CD4-positive, alpha-beta T cell (primary cell): ENCODE data around the gene SPIN1. TPM values are rescaled to one million over a fixed set of nuclear protein-coding genes. Genes with fewer than 3 reads are reported as not detected.
"Not testable (repeated sequence)": the region's sequence is repeated elsewhere in the genome, so short reads cannot be mapped to it uniquely, and the experiment has no call there.

ENCODE experiments used
- ATAC-seq: fragments of 200-7000 bp; cut with Tn5 transposase; one replicate; pipeline ENCODE4 v1.10.0; 2022; ENCODE audit warnings: mild to moderate bottlenecking; ENCODE audit not compliant: poor library complexity
- CTCF ChIA-PET: fragments of 350-600 bp; sonication (Branson Sonifier 250); formaldehyde crosslinking; loops from one replicate; lab custom pipeline; 2021; ENCODE audit warnings: antibody characterized with exemption, inconsistent platforms; lab: Charles Lee
- POLR2A ChIA-PET: fragments of 350-600 bp; sonication (Branson Sonifier 250); formaldehyde crosslinking; loops from one replicate; lab custom pipeline; 2021; ENCODE audit warnings: antibody characterized with exemption, inconsistent platforms; lab: Charles Lee
- DNase-seq, 14 experiments: peaks; one replicate each; pipeline ENCODE4 v3.0.0-alpha.2; 2013 to 2020; ENCODE audit warnings: mixed read lengths in 2 of 14
- H3K27ac ChIP-seq, 2 donors: one replicate each; pipeline versions ENCODE4 v1.5.1 to v1.7.0; 2013; ENCODE audit warnings: low read length in 2 of 2, low read depth in 1 of 2, mild to moderate bottlenecking in 1 of 2
- H3K27me3 ChIP-seq, 2 experiments: 1 replicate in 1 of 2; 2 replicates in 1 of 2; pipeline versions ENCODE4 v1.6.1 to v1.7.0; 2013; ENCODE audit warnings: low read length in 2 of 2, control low read depth in 1 of 2, mild to moderate bottlenecking in 1 of 2, moderate library complexity in 1 of 2; ENCODE audit not compliant: insufficient read depth in 2 of 2, control insufficient read depth in 1 of 2
- H3K36me3 ChIP-seq: one replicate; pipeline ENCODE4 v1.6.1; 2013; ENCODE audit warnings: low read length, control low read depth; ENCODE audit not compliant: insufficient read depth
- H3K4me1 ChIP-seq: one replicate; pipeline ENCODE4 v1.6.1; 2013; ENCODE audit warnings: low read length, control low read depth; ENCODE audit not compliant: insufficient read depth
- H3K4me3 ChIP-seq: one replicate; pipeline ENCODE4 v1.5.1; 2013; ENCODE audit warnings: mild to moderate bottlenecking, low read length, moderate library complexity
- H3K9me3 ChIP-seq, 2 experiments: 1 replicate in 1 of 2; 2 replicates in 1 of 2; pipeline versions ENCODE4 v1.6.1 to v1.7.0; 2013; ENCODE audit warnings: low read length in 2 of 2, mild to moderate bottlenecking in 2 of 2, control low read depth in 1 of 2, moderate library complexity in 1 of 2; ENCODE audit not compliant: control insufficient read depth in 1 of 2, insufficient read depth in 1 of 2
- H3K27ac Mint-ChIP-seq: one replicate; pipeline ENCODE4 v1.8.0; 2020; ENCODE audit warnings: mixed read lengths
- H3K27me3 Mint-ChIP-seq: one replicate; pipeline ENCODE4 v1.8.0; 2021; ENCODE audit warnings: mixed read lengths
- H3K36me3 Mint-ChIP-seq: one replicate; pipeline ENCODE4 v1.8.0; 2021; ENCODE audit warnings: low read depth, mixed read lengths
- H3K4me1 Mint-ChIP-seq: one replicate; pipeline ENCODE4 v1.8.0; 2021; ENCODE audit warnings: low read depth, mixed read lengths
- H3K4me3 Mint-ChIP-seq: one replicate; pipeline ENCODE4 v1.8.0; 2020; ENCODE audit warnings: mild to moderate bottlenecking, mixed read lengths
- H3K9me3 Mint-ChIP-seq: one replicate; pipeline ENCODE4 v1.8.0; 2020; ENCODE audit warnings: mixed read lengths
- intact Hi-C, 2 experiments: fragments of 100-400 bp; cut with DNase I in 1 of 2; cut with micrococcal nuclease in 1 of 2; formaldehyde crosslinking; loops; one replicate each; pipeline versions ENCODE4 v1.15.1 to v1.9.0; 2023 to 2025; cut with DNase I, micrococcal nuclease
- total RNA-seq, 174 experiments: library from RNA in 2 of 174; stranded (reverse) in 2 of 174; gene quantifications; one replicate each; pipeline ENCODE4 v1.2.3 and lab custom pipeline; 2021 to 2026
- TF ChIP-seq, protein P1 (sequence below): fragments of 200-600 bp; IDR thresholded peaks from one replicate; pipeline ENCODE4 v1.8.0; 2022; ENCODE audit warnings: antibody characterized with exemption, mild to moderate bottlenecking

SPIN1 gene
- total RNA-seq, 2 experiments from 2014 or later: 27.7 to 30.3 TPM

DNA sequence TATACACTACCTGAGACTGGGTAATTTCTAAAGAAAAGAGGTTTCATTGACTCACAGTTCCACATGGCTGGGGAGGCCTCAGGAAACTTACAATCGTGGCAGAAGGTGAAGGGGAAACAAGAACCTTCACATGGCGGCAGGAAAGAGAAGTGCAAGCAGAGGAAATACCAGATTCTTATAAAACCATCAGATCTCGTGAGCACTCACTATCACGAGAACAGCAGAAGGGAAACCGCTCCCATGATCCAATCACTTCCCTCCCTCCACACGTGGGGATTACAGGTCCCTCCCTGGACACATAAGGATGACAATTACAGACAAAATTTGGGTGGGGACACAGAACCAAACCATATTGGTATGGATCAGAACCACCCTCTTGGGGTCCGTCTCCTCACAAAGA is 44.2 kb upstream of the SPIN1 start:
- POLR2A ChIA-PET: no interaction called here
- TF ChIP-seq, protein P1, sequence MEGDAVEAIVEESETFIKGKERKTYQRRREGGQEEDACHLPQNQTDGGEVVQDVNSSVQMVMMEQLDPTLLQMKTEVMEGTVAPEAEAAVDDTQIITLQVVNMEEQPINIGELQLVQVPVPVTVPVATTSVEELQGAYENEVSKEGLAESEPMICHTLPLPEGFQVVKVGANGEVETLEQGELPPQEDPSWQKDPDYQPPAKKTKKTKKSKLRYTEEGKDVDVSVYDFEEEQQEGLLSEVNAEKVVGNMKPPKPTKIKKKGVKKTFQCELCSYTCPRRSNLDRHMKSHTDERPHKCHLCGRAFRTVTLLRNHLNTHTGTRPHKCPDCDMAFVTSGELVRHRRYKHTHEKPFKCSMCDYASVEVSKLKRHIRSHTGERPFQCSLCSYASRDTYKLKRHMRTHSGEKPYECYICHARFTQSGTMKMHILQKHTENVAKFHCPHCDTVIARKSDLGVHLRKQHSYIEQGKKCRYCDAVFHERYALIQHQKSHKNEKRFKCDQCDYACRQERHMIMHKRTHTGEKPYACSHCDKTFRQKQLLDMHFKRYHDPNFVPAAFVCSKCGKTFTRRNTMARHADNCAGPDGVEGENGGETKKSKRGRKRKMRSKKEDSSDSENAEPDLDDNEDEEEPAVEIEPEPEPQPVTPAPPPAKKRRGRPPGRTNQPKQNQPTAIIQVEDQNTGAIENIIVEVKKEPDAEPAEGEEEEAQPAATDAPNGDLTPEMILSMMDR: no peak
- H3K4me3 Mint-ChIP-seq: no peak overlapping the region
- no peak for DNase-seq
- no peaks in the 10 kb centered on the region for H3K27me3 Mint-ChIP-seq
- no peaks in the 10 kb centered on the region for H3K27me3 ChIP-seq
- H3K36me3 ChIP-seq: no peaks in the 10 kb centered on the region
- H3K4me1 Mint-ChIP-seq: no peaks in the 10 kb centered on the region
- intact Hi-C loops: no loop called here
- no peaks in the 10 kb centered on the region for H3K9me3 ChIP-seq
- CTCF ChIA-PET: no interaction called here
- H3K27ac Mint-ChIP-seq: no peak overlapping the region
- no peak overlapping the region for H3K27ac ChIP-seq
- no peaks in the 10 kb centered on the region for H3K4me1 ChIP-seq
- no peak overlapping the region for H3K4me3 ChIP-seq
- no peak for ATAC-seq
- H3K36me3 Mint-ChIP-seq: no peaks in the 10 kb centered on the region
- no peaks in the 10 kb centered on the region for H3K9me3 Mint-ChIP-seq

DNA sequence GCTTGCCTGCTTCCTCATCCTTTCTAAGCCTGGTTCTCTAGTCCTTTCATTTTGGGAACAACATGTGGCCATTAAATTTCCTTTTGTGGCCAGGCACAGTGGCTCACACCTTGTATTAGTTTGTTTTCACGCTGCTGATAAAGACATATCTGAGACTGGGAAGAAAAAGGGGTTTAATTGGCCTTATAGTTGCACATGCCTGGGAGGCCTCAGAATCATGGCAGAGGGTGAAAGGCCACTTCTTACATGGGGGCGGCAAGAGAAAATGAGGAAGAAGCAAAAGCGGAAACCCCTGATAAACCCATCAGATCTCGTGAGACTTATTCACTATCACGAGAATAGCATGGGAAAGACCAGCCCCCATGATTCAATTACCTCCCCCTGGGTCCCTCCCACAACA is 37.9 kb upstream of the SPIN1 start:
- H3K27me3 Mint-ChIP-seq, H3K4me1 Mint-ChIP-seq, H3K9me3 Mint-ChIP-seq, H3K9me3 ChIP-seq, H3K4me3 Mint-ChIP-seq, H3K36me3 Mint-ChIP-seq, H3K4me1 ChIP-seq, ATAC-seq, POLR2A ChIA-PET, H3K27ac ChIP-seq, H3K27ac Mint-ChIP-seq, intact Hi-C loops, H3K4me3 ChIP-seq, H3K27me3 ChIP-seq, DNase-seq, CTCF ChIA-PET, H3K36me3 ChIP-seq: not testable (repeated sequence)

DNA sequence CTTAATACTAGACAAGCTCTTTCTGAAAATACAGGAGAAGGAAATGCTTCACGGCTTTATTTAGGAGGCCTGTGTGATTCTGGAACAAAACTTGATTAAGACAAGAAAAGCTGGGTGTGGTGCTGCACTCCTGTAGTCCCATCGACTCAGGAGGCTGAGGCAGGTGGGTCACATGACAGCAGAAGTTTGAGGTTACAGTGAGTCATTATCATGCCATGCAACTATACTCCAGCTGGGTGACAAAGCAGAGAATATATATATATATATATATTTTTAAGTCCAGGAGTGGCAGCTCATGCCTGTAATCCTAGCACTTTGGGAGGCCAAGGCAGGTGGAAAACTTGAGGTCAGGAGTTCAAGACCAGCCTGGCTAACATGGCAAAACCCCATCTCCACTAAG is 33.1 kb upstream of the SPIN1 start:
- Histone ChIP-seq H3K36me3 (no peaks in the 10 kb centered on the region), H3K9me3 (peaks cover 7 to 11% of the 10 kb centered on the region in 2 experiments), H3K4me3 (no peak overlapping the region), H3K4me1 (no peaks in the 10 kb centered on the region), H3K27me3 (no peaks in the 10 kb centered on the region), H3K27ac (no peak overlapping the region)
- ATAC-seq (no peak), DNase-seq (no peak)
- H3K27ac Mint-ChIP-seq: no peak overlapping the region
- H3K9me3 Mint-ChIP-seq: peaks cover 5% of the 10 kb centered on the region
- H3K27me3 Mint-ChIP-seq: no peaks in the 10 kb centered on the region
- ChIA-PET CTCF (no interaction called here), POLR2A (no interaction called here)
- intact Hi-C loops: no loop called here
- H3K36me3 Mint-ChIP-seq: no peaks in the 10 kb centered on the region
- no peaks in the 10 kb centered on the region for H3K4me1 Mint-ChIP-seq
- TF ChIP-seq, protein P1: no peak
- no peak overlapping the region for H3K4me3 Mint-ChIP-seq

DNA sequence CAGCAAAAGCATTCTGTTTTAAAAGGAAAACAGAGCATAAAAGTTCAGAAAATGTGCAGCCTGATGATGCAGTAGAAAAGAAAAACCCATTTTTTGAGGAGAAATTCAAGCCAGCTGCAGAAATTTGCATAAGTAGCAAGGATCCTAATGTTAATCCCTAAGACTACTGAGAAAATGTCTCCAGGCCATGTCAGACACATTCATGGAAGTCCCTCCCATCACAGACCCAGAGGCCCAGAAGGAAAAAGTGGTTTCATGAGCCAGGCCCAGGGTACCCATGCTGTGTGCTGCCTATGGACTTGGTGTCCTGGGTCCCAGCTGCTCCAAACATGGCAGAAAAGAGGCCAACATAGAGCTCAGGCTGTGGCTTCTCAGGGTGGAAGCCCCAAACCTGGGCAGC is 31.0 kb upstream of the SPIN1 start:
- H3K4me3 Mint-ChIP-seq, H3K4me3 ChIP-seq, ATAC-seq, H3K27me3 ChIP-seq, H3K4me1 ChIP-seq, H3K36me3 Mint-ChIP-seq, H3K27ac Mint-ChIP-seq, H3K36me3 ChIP-seq, DNase-seq, H3K9me3 Mint-ChIP-seq, POLR2A ChIA-PET, CTCF ChIA-PET, intact Hi-C loops, H3K4me1 Mint-ChIP-seq, H3K27me3 Mint-ChIP-seq, H3K27ac ChIP-seq: not testable (repeated sequence)
- H3K9me3 ChIP-seq: peaks cover 7 to 11% of the 10 kb centered on the region in 2 experiments
